Measurements from ENCODE around the gene MON1B. TPM values are rescaled to one million over a fixed set of nuclear protein-coding genes. Genes with fewer than 3 reads are reported as not detected.
"Not testable (repeated sequence)": the region's sequence is repeated elsewhere in the genome, so short reads cannot be mapped to it uniquely, and the experiment has no call there.

Gene MON1B
- total and polyA plus RNA-seq, 10 of the 15 experiments (the other 5 are each of a cell fraction or from before 2014, with no cell fraction given): 5.7 to 64.5 (median 21.7) TPM

- SMC1A ChIA-PET (ENCODE audit: uncharacterized antibody, unreplicated experiment); FAIRE-seq; BruUV-seq (replicated peaks): not testable (repeated sequence)
Measured at GRCh38 chr16:77165536-77166236, 25.3 kb upstream of the MON1B start.

GRCh38 chr16:77166726-77167125, 24.3 kb upstream of the MON1B start:
- no peak for ATAC-seq
- H3K4me2 ChIP-seq (ENCODE audit: control insufficient read depth, insufficient read depth): no peak overlapping the region
- intact Hi-C loops (cut with micrococcal nuclease; ENCODE audit: unreplicated experiment): loop anchor here (10.0 kb wide), 1 partner anchor 892 kb away; the partner anchor contains the start of gene CNTNAP4
- POLR2A ChIA-PET: no interaction called here
- H3K9me3 ChIP-seq (replicated peaks; ENCODE audit: control insufficient read depth, insufficient read depth, low read length): no peaks in the 10 kb centered on the region
- H3K4me3 ChIP-seq: no peak overlapping the region
- H3K27ac ChIP-seq (ENCODE audit: control insufficient read depth, insufficient read depth): no peak overlapping the region
- H3K36me3 ChIP-seq (ENCODE audit: control insufficient read depth in 2 of 2, insufficient read depth in 2 of 2, low read length in 1 of 2): no peaks in the 10 kb centered on the region
- FAIRE-seq: no peak
- 4% methylated on average over 2 of the region's 2 CpGs for WGBS (ENCODE audit: insufficient coverage, insufficient replicate concordance, low lambda C conversion rate, missing lambda C conversion rate)
- SMC1A ChIA-PET (ENCODE audit: uncharacterized antibody, unreplicated experiment): interaction anchor here (0.7 kb wide), 1 partner anchor 508 kb away, joined by 3 read pairs; no protein-coding TSS in a partner anchor
- no TSS peak for BruUV-seq (replicated peaks)
- RAD21 ChIA-PET (ENCODE audit: unreplicated experiment): no interaction called here
- no peak overlapping the region for H3K9ac ChIP-seq (ENCODE audit: control insufficient read depth, insufficient read depth, low read length)
- no peaks in the 10 kb centered on the region for H3K4me1 ChIP-seq (ENCODE audit: control insufficient read depth, insufficient read depth, low read length)
- no peak for TF ChIP-seq JUND (IDR thresholded peaks at IDR 0.05; ENCODE audit: low read depth, low read length)
- H4K20me1 ChIP-seq (ENCODE audit: control insufficient read depth, insufficient read depth): no peaks in the 10 kb centered on the region
- CTCF ChIA-PET: interaction anchor here (0.7 to 1.4 kb wide), 3 partner anchors 12 to 512 kb away, joined by 3 read pairs; no protein-coding TSS in a partner anchor
- no peak for DNase-seq (ENCODE audit: low read depth, low spot score)
- no peaks in the 10 kb centered on the region for H3K79me2 ChIP-seq (ENCODE audit: control insufficient read depth, insufficient read depth, low read length)
- no peaks in the 10 kb centered on the region for H3K27me3 ChIP-seq (replicated peaks in 1 of 2; ENCODE audit: control insufficient read depth in 2 of 2, insufficient read depth in 2 of 2, low read length in 1 of 2)
- in situ Hi-C loops (cut with MboI): loop anchor here (10.0 kb wide), 1 partner anchor 502 kb away; no protein-coding TSS in a partner anchor
- no peak overlapping the region for H2AFZ ChIP-seq (ENCODE audit: control insufficient read depth, low read depth, low read length)

More at GRCh38 chr16:77165536-77166236, 25.3 kb upstream of the MON1B start:
- DNase-seq (ENCODE audit: low read depth, low spot score); H3K9me3 ChIP-seq (replicated peaks; ENCODE audit: control insufficient read depth, insufficient read depth, low read length); ATAC-seq; H3K27ac ChIP-seq (ENCODE audit: control insufficient read depth, insufficient read depth); H3K4me2 ChIP-seq (ENCODE audit: control insufficient read depth, insufficient read depth); H3K79me2 ChIP-seq (ENCODE audit: control insufficient read depth, insufficient read depth, low read length); H3K36me3 ChIP-seq (ENCODE audit: control insufficient read depth in 2 of 2, insufficient read depth in 2 of 2, low read length in 1 of 2); H3K4me3 ChIP-seq; H3K4me1 ChIP-seq (ENCODE audit: control insufficient read depth, insufficient read depth, low read length); H3K27me3 ChIP-seq (replicated peaks in 1 of 2; ENCODE audit: control insufficient read depth in 2 of 2, insufficient read depth in 2 of 2, low read length in 1 of 2); RAD21 ChIA-PET (ENCODE audit: unreplicated experiment); H3K9ac ChIP-seq (ENCODE audit: control insufficient read depth, insufficient read depth, low read length); H4K20me1 ChIP-seq (ENCODE audit: control insufficient read depth, insufficient read depth); POLR2A ChIA-PET; H2AFZ ChIP-seq (ENCODE audit: control insufficient read depth, low read depth, low read length): not testable (repeated sequence)
- CTCF ChIA-PET: interaction anchor here (1.1 to 1.4 kb wide), 2 partner anchors 14 to 182 kb away, joined by 3 read pairs; no protein-coding TSS in a partner anchor
- in situ Hi-C loops (cut with MboI) (loop anchor here (10.0 kb wide), 1 partner anchor 501 kb away; no protein-coding TSS in a partner anchor), intact Hi-C loops (cut with micrococcal nuclease; ENCODE audit: unreplicated experiment) (loop anchor here (10.0 kb wide), 1 partner anchor 891 kb away; the partner anchor contains the start of gene CNTNAP4)
- 27% methylated on average over 9 of the region's 9 CpGs for WGBS (ENCODE audit: insufficient coverage, insufficient replicate concordance, low lambda C conversion rate, missing lambda C conversion rate)

All from GM12878 (cell line).